K562 (cell line): Measurements from ENCODE around the gene NR3C2.

Experiments used
- CC2D1A ChIP-seq: fragments of 450-650 bp; IDR thresholded peaks from 2 replicates; pipeline ENCODE4 v1.6.1; 2017; ENCODE audit warnings: mild to moderate bottlenecking
- FOXJ3 ChIP-seq: sonication (generic); formaldehyde crosslinking; IDR thresholded peaks from 2 replicates; pipeline ENCODE4 v1.4.0; 2020; ENCODE audit warnings: mild to moderate bottlenecking, missing genetic modification reagents
- MEIS2 ChIP-seq: fragments of 450-650 bp; IDR thresholded peaks from 2 replicates; pipeline ENCODE4 v1.6.1; 2014; ENCODE audit warnings: mild to moderate bottlenecking; ENCODE audit not compliant: partially characterized antibody
- POLR2A ChIP-seq: fragments of 450-650 bp; conservative IDR thresholded peaks from 2 replicates; pipeline ENCODE4 v1.6.1; 2016
- POLR2AphosphoS5 ChIP-seq: IDR thresholded peaks from 2 replicates; pipeline ENCODE4 v1.6.1; 2011; ENCODE audit warnings: mild to moderate bottlenecking, low read depth, low read length, moderate library complexity; ENCODE audit not compliant: control insufficient read depth, insufficient read depth
- SMARCC2 ChIP-seq: fragments of 450-650 bp; IDR thresholded peaks from 2 replicates; pipeline ENCODE4 v1.6.1; 2017; ENCODE audit warnings: antibody characterized with exemption, moderate library complexity, mild to moderate bottlenecking, low read depth
- SMC3 ChIP-seq: conservative IDR thresholded peaks from 2 replicates; pipeline ENCODE4 v1.6.1; 2011; ENCODE audit warnings: low read depth, low read length, improper control_type of control experiment; ENCODE audit not compliant: insufficient read depth
- ZKSCAN1 ChIP-seq: fragments of 150-350 bp; IDR thresholded peaks from 2 replicates; pipeline ENCODE4 v1.6.1; 2016; ENCODE audit warnings: low read depth, low read length
- TF ChIP-seq, protein P1 (sequence below): conservative IDR thresholded peaks from 2 replicates; pipeline ENCODE4 v1.6.1; 2011; ENCODE audit warnings: low read depth, mild to moderate bottlenecking, low read length; ENCODE audit not compliant: control insufficient read depth

GRCh38 chr4:148159793-148160192 lies 282.4 kb downstream of the NR3C2 start:
- no peak for TF ChIP-seq POLR2A
- no peak for TF ChIP-seq SMC3
- TF ChIP-seq POLR2AphosphoS5: no peak
- TF ChIP-seq CC2D1A: no peak
- no peak for TF ChIP-seq SMARCC2
- no peak for TF ChIP-seq ZKSCAN1
- TF ChIP-seq, protein P1, sequence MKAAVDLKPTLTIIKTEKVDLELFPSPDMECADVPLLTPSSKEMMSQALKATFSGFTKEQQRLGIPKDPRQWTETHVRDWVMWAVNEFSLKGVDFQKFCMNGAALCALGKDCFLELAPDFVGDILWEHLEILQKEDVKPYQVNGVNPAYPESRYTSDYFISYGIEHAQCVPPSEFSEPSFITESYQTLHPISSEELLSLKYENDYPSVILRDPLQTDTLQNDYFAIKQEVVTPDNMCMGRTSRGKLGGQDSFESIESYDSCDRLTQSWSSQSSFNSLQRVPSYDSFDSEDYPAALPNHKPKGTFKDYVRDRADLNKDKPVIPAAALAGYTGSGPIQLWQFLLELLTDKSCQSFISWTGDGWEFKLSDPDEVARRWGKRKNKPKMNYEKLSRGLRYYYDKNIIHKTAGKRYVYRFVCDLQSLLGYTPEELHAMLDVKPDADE: no peak
- no peak for TF ChIP-seq MEIS2
- no peak for TF ChIP-seq FOXJ3 (CRISPR knock-in tag)
